H9 (cell line): ENCODE measurements around the gene GAREM1. TPM values are rescaled to one million over a fixed set of nuclear protein-coding genes. Genes with fewer than 3 reads are reported as not detected.

Source experiments
- DNase-seq: peaks from one replicate; pipeline ENCODE4 v3.0.0-alpha.2; 2017
- H2AFZ ChIP-seq: one replicate; pipeline ENCODE4 v1.6.1; 2013; ENCODE audit warnings: mild to moderate bottlenecking, low read length, control low read depth, moderate library complexity
- H2AK5ac ChIP-seq: 2 replicates; pipeline ENCODE4 v1.6.1; 2013; ENCODE audit warnings: low read length, control low read depth, mixed read lengths; ENCODE audit not compliant: insufficient read length
- H2BK120ac ChIP-seq: one replicate; pipeline ENCODE4 v1.6.1; 2013; ENCODE audit warnings: low read depth, mild to moderate bottlenecking, low read length, control low read depth, inconsistent platforms; ENCODE audit not compliant: poor library complexity, severe bottlenecking
- H2BK12ac ChIP-seq: 2 replicates; pipeline ENCODE4 v1.6.1; 2013; ENCODE audit warnings: low read length, control low read depth, mixed read lengths, low read depth; ENCODE audit not compliant: insufficient read length
- H2BK15ac ChIP-seq: 2 replicates; pipeline ENCODE4 v1.6.1; 2013; ENCODE audit warnings: low read depth, low read length, control low read depth
- H2BK20ac ChIP-seq: one replicate; pipeline ENCODE4 v1.6.1; 2013; ENCODE audit warnings: low read depth, mild to moderate bottlenecking, low read length, control low read depth, inconsistent platforms; ENCODE audit not compliant: poor library complexity, severe bottlenecking
- H2BK5ac ChIP-seq: 2 replicates; pipeline ENCODE4 v1.6.1; 2013; ENCODE audit warnings: low read length, control low read depth, mixed read lengths; ENCODE audit not compliant: insufficient read length
- H3K14ac ChIP-seq: 2 replicates; pipeline ENCODE4 v1.6.1; 2013; ENCODE audit warnings: low read length, control low read depth; ENCODE audit not compliant: insufficient read depth
- H3K18ac ChIP-seq: 2 replicates; pipeline ENCODE4 v1.6.1; 2013; ENCODE audit warnings: low read depth, mild to moderate bottlenecking, mixed read lengths, low read length, control low read depth; ENCODE audit not compliant: insufficient read length
- H3K23ac ChIP-seq: 2 replicates; pipeline ENCODE4 v1.6.1; 2013; ENCODE audit warnings: low read length, control low read depth, mixed read lengths, low read depth; ENCODE audit not compliant: insufficient read length
- H3K23me2 ChIP-seq: 2 replicates; pipeline ENCODE4 v1.6.1; 2013; ENCODE audit warnings: low read depth, mild to moderate bottlenecking, mixed read lengths, low read length, control low read depth; ENCODE audit not compliant: insufficient read length, poor library complexity, severe bottlenecking
- H3K27ac ChIP-seq: 2 replicates; pipeline ENCODE4 v1.5.1; 2013; ENCODE audit warnings: low read length, control low read depth, mixed read lengths, low read depth; ENCODE audit not compliant: insufficient read length
- H3K27me3 ChIP-seq: 2 replicates; pipeline ENCODE4 v1.6.1; 2013; ENCODE audit warnings: low read length, control low read depth, inconsistent platforms; ENCODE audit not compliant: insufficient read depth
- H3K4ac ChIP-seq: 2 replicates; pipeline ENCODE4 v1.6.1; 2013; ENCODE audit warnings: low read depth, mild to moderate bottlenecking, control low read depth, inconsistent platforms, low read length, moderate library complexity
- H3K4me1 ChIP-seq: 2 replicates; pipeline ENCODE4 v1.6.1; 2013; ENCODE audit warnings: low read length, control low read depth, inconsistent platforms; ENCODE audit not compliant: insufficient read depth
- H3K4me2 ChIP-seq: 2 replicates; pipeline ENCODE4 v1.6.1; 2013; ENCODE audit warnings: low read length, control low read depth, mixed read lengths; ENCODE audit not compliant: insufficient read length, insufficient read depth
- H3K56ac ChIP-seq: 2 replicates; pipeline ENCODE4 v1.6.1; 2013; ENCODE audit warnings: low read depth, mild to moderate bottlenecking, mixed read lengths, low read length, control low read depth; ENCODE audit not compliant: insufficient read length
- H3K79me1 ChIP-seq: 2 replicates; pipeline ENCODE4 v1.6.1; 2013; ENCODE audit warnings: low read depth, mild to moderate bottlenecking, moderate library complexity, low read length, control low read depth, inconsistent platforms; ENCODE audit not compliant: insufficient read depth, poor library complexity, severe bottlenecking
- H3K79me2 ChIP-seq: 2 replicates; pipeline ENCODE4 v1.6.1; 2013; ENCODE audit warnings: low read length, control low read depth, inconsistent platforms; ENCODE audit not compliant: insufficient read depth
- H3K9ac ChIP-seq: 2 replicates; pipeline ENCODE4 v1.6.1; 2013; ENCODE audit warnings: low read length, control low read depth, mixed read lengths; ENCODE audit not compliant: insufficient read length; ENCODE audit errors: extremely low read depth
- H3K9me3 ChIP-seq: one replicate; pipeline ENCODE4 v1.6.1; 2013; ENCODE audit warnings: low read depth, low read length, inconsistent platforms; ENCODE audit not compliant: control insufficient read depth
- H3T11ph ChIP-seq: one replicate; pipeline ENCODE4 v1.6.1; 2013; ENCODE audit warnings: mild to moderate bottlenecking, low read length, control low read depth, inconsistent platforms
- H4K20me1 ChIP-seq: one replicate; pipeline ENCODE4 v1.6.1; 2013; ENCODE audit not compliant: control insufficient read depth, insufficient read length, insufficient read depth
- H4K5ac ChIP-seq: 2 replicates; pipeline ENCODE4 v1.6.1; 2013; ENCODE audit warnings: low read depth, mild to moderate bottlenecking, mixed read lengths, low read length, control low read depth; ENCODE audit not compliant: insufficient read length
- H4K8ac ChIP-seq: replicated peaks from 2 replicates; pipeline ENCODE4 v1.6.1; 2013; ENCODE audit warnings: low read length, control low read depth, mixed read lengths, low read depth; ENCODE audit not compliant: insufficient read length
- H4K91ac ChIP-seq: 2 replicates; pipeline ENCODE4 v1.6.1; 2013; ENCODE audit warnings: low read depth, mild to moderate bottlenecking, moderate library complexity, mixed read lengths, low read length, control low read depth; ENCODE audit not compliant: insufficient read length
- H3K27ac Mint-ChIP-seq, 3 experiments: 2 replicates in 2 of 3; 3 replicates in 1 of 3; pipeline ENCODE4 v1.8.0; 2020 to 2021; ENCODE audit warnings: mixed read lengths in 3 of 3, mild to moderate bottlenecking in 1 of 3, moderate library complexity in 1 of 3
- H3K27me3 Mint-ChIP-seq: 2 replicates; pipeline ENCODE4 v1.8.0; 2021; ENCODE audit warnings: low read depth, mild to moderate bottlenecking, moderate library complexity, mixed read lengths
- H3K36me3 Mint-ChIP-seq, 3 experiments: 2 replicates in 2 of 3; 3 replicates in 1 of 3; pipeline ENCODE4 v1.8.0; 2020 to 2021; ENCODE audit warnings: low read depth in 3 of 3, mixed read lengths in 3 of 3; ENCODE audit not compliant: insufficient read depth in 1 of 3
- H3K4me1 Mint-ChIP-seq, 2 experiments: 2 replicates each; pipeline ENCODE4 v1.8.0; 2020; ENCODE audit warnings: mixed read lengths in 2 of 2
- H3K4me3 Mint-ChIP-seq, 2 experiments: 2 replicates in 1 of 2; 3 replicates in 1 of 2; pipeline ENCODE4 v1.8.0; 2020 to 2021; ENCODE audit warnings: mild to moderate bottlenecking in 2 of 2, mixed read lengths in 2 of 2, moderate library complexity in 1 of 2
- H3K9me3 Mint-ChIP-seq, 2 experiments: 2 replicates in 1 of 2; 3 replicates in 1 of 2; pipeline ENCODE4 v1.8.0; 2020; ENCODE audit warnings: mild to moderate bottlenecking in 2 of 2, mixed read lengths in 2 of 2, moderate library complexity in 1 of 2
- WGBS: extraction: QIAGEN DNeasy Blood & Tissue Kit; methylation state at CpG from one replicate; pipeline ENCODE4 v1.1.7; 2013; ENCODE audit warnings: missing lambda C conversion rate, low lambda C conversion rate, mixed read lengths; ENCODE audit not compliant: insufficient read length; ENCODE audit errors: extremely low coverage; 5-methylcytosine and 5-hydroxymethylcytosine counted together
- total RNA-seq: library from RNA; stranded (reverse); gene quantifications from 2 replicates; pipeline ENCODE4 v1.2.1, GENCODE V29; 2021
- TF ChIP-seq, protein P1 (sequence below): fragments of 200-600 bp; sonication (generic); conservative IDR thresholded peaks from 3 replicates; pipeline ENCODE4 v1.8.0; 2021; ENCODE audit warnings: antibody characterized with exemption, mild to moderate bottlenecking

Gene GAREM1
- total RNA-seq, 1 experiment from 2014 or later: 4.4 TPM

DNA sequence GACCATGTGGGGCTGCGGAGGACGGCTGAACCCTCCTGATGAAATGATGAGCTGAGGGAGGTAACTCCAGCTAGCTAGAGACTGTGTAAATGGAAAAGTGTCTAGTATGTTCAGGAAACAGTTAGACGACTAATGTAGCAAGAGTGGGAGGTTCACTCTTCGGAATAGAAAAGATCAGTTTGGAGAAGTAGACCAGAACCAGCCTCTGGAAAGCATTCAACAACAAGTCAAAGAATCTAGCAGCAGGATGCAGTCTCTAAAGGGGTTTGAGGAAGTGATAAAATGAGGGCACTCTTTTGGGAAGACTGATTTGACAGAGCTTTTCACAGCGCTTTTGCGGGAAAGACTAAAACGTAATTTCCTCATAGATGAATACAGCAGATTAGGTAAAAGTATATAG is 79.6 kb downstream of the GAREM1 start:
- Histone ChIP-seq H3K4me2 (no peak overlapping the region), H3K27me3 (no peaks in the 10 kb centered on the region), H4K5ac (no peak overlapping the region), H3K23me2 (no peaks in the 10 kb centered on the region), H3K79me2 (no peaks in the 10 kb centered on the region), H2BK120ac (no peak overlapping the region), H3K27ac (no peak overlapping the region), H3K4ac (no peak overlapping the region), H4K8ac (no peak overlapping the region), H3K23ac (no peak overlapping the region), H4K20me1 (no peaks in the 10 kb centered on the region), H2BK20ac (no peak overlapping the region), H3K18ac (no peak overlapping the region), H2BK12ac (no peak overlapping the region), H2AK5ac (no peak overlapping the region), H2BK5ac (no peak overlapping the region), H3K79me1 (no peaks in the 10 kb centered on the region), H3K9ac (no peak overlapping the region), H2BK15ac (no peak overlapping the region), H3K56ac (no peak overlapping the region), H4K91ac (no peak overlapping the region), H3K4me1 (no peaks in the 10 kb centered on the region), H3K14ac (no peak overlapping the region), H3K9me3 (no peaks in the 10 kb centered on the region), H2AFZ (no peak overlapping the region), H3T11ph (no peak overlapping the region)
- Mint-ChIP-seq H3K36me3 (peaks cover 2 to 11% (median 7%) of the 10 kb centered on the region in 3 experiments; a peak in 4 of 7 replicates), H3K4me3 (no peak overlapping the region), H3K27ac (no peak overlapping the region; a peak in 1 of 7 replicates), H3K9me3 (peaks cover 5 to 10% of the 10 kb centered on the region in 2 experiments; a peak in 4 of 5 replicates), H3K4me1 (peaks cover 0 to 7% of the 10 kb centered on the region in 2 experiments; a peak in 3 of 4 replicates), H3K27me3 (no peaks in the 10 kb centered on the region)
- TF ChIP-seq, protein P1, sequence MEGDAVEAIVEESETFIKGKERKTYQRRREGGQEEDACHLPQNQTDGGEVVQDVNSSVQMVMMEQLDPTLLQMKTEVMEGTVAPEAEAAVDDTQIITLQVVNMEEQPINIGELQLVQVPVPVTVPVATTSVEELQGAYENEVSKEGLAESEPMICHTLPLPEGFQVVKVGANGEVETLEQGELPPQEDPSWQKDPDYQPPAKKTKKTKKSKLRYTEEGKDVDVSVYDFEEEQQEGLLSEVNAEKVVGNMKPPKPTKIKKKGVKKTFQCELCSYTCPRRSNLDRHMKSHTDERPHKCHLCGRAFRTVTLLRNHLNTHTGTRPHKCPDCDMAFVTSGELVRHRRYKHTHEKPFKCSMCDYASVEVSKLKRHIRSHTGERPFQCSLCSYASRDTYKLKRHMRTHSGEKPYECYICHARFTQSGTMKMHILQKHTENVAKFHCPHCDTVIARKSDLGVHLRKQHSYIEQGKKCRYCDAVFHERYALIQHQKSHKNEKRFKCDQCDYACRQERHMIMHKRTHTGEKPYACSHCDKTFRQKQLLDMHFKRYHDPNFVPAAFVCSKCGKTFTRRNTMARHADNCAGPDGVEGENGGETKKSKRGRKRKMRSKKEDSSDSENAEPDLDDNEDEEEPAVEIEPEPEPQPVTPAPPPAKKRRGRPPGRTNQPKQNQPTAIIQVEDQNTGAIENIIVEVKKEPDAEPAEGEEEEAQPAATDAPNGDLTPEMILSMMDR: no peak
- WGBS: no CpG with 5 or more reads among the region's 7 CpGs
- no peak for DNase-seq
